GM19035 (cell line): ENCODE measurements around the gene LRRC3B.

ENCODE experiments used
- ATAC-seq: cut with Tn5 transposase; IDR thresholded peaks from one replicate; pipeline ENCODE4 v1.9.1; 2021; ENCODE audit not compliant: unreplicated experiment

Gene LRRC3B

GRCh38 chr3:26630669-26631389 lies 8.3 kb downstream of the LRRC3B start:
- ATAC-seq, result no peak

GRCh38 chr3:26631390-26631738 lies 8.8 kb downstream of the LRRC3B start:
- ATAC-seq, result no peak

- no peak for ATAC-seq
These were observed 12.0 kb downstream of the LRRC3B start for GRCh38 chr3:26634601-26635000.

- no peak for ATAC-seq
These were observed 13.6 kb downstream of the LRRC3B start for GRCh38 chr3:26636096-26636727.

- ATAC-seq, result no peak
These were observed 15.1 kb downstream of the LRRC3B start for GRCh38 chr3:26637698-26638097.

- ATAC-seq, result no peak
These were observed 15.5 kb downstream of the LRRC3B start for GRCh38 chr3:26638113-26638512.

- ATAC-seq, result no peak
These were observed 16.8 kb downstream of the LRRC3B start for GRCh38 chr3:26639339-26639738.

GRCh38 chr3:26647078-26647477 lies 24.5 kb downstream of the LRRC3B start:
- ATAC-seq, result no peak

GRCh38 chr3:26648461-26648860 lies 25.9 kb downstream of the LRRC3B start:
- ATAC-seq, result no peak

GRCh38 chr3:26652164-26652563 lies 29.6 kb downstream of the LRRC3B start:
- ATAC-seq, result no peak

GRCh38 chr3:26653811-26654425 lies 31.3 kb downstream of the LRRC3B start:
- no peak for ATAC-seq

GRCh38 chr3:26655231-26655630 lies 32.7 kb downstream of the LRRC3B start:
- no peak for ATAC-seq

GRCh38 chr3:26657348-26657976 lies 34.9 kb downstream of the LRRC3B start:
- no peak for ATAC-seq

- no peak for ATAC-seq
These were observed 45.6 kb downstream of the LRRC3B start for GRCh38 chr3:26668171-26668570.

- ATAC-seq, result no peak
These were observed 46.1 kb downstream of the LRRC3B start for GRCh38 chr3:26668696-26669095.

GRCh38 chr3:26675336-26675735 lies 52.8 kb downstream of the LRRC3B start:
- ATAC-seq, result no peak

- ATAC-seq, result no peak
These were observed 59.1 kb downstream of the LRRC3B start for GRCh38 chr3:26681632-26682031.

GRCh38 chr3:26682406-26682805 lies 59.8 kb downstream of the LRRC3B start:
- no peak for ATAC-seq

GRCh38 chr3:26683902-26684301 lies 61.3 kb downstream of the LRRC3B start:
- ATAC-seq, result no peak

GRCh38 chr3:26687466-26687865 lies 64.9 kb downstream of the LRRC3B start:
- no peak for ATAC-seq

- ATAC-seq, result no peak
These were observed 77.0 kb downstream of the LRRC3B start for GRCh38 chr3:26699553-26699952.

- no peak for ATAC-seq
These were observed 80.9 kb downstream of the LRRC3B start for GRCh38 chr3:26703519-26703918.
